Esophagus squamous epithelium (tissue), 5 donors: ENCODE data around the gene WWOX. TPM values are rescaled to one million over a fixed set of nuclear protein-coding genes. Genes with fewer than 3 reads are reported as not detected.

Experiments
- DNase-seq: peaks from one replicate; lab custom pipeline; 2025; lab: John Stamatoyannopoulos, UW
- H3K27ac ChIP-seq, 4 donors: fragments of 200-600 bp; sonication (generic); one replicate each; pipeline ENCODE4 v1.5.1; 2016 to 2019; ENCODE audit warnings: mild to moderate bottlenecking in 1 of 4
- H3K27me3 ChIP-seq, 4 donors: fragments of 200-600 bp; sonication (generic); 1 replicate in 3 of 4; 2 replicates in 1 of 4; pipeline versions ENCODE4 v1.5.1 to v1.6.0; 2017 to 2021; ENCODE audit warnings: antibody characterized with exemption in 1 of 4
- H3K36me3 ChIP-seq, 3 donors: fragments of 200-600 bp; sonication (generic); one replicate each; pipeline ENCODE4 v1.5.1; 2016 to 2019
- H3K4me1 ChIP-seq, 3 donors: fragments of 200-600 bp; sonication (generic); one replicate each; pipeline ENCODE4 v1.5.1; 2017 to 2019
- H3K4me3 ChIP-seq, 4 donors: fragments of 200-600 bp; sonication (generic); 1 replicate in 3 of 4; 2 replicates in 1 of 4; pipeline ENCODE4 v1.5.1; 2016 to 2019; ENCODE audit warnings: mild to moderate bottlenecking in 2 of 4, moderate library complexity in 1 of 4
- H3K9me3 ChIP-seq, 3 donors: fragments of 200-600 bp; sonication (generic); one replicate each; pipeline ENCODE4 v1.5.1; 2016 to 2019
- POLR2A ChIP-seq, 4 donors: fragments of 450-650 bp; IDR thresholded peaks; one replicate each; pipeline ENCODE4 v1.6.1; 2017; ENCODE audit warnings: antibody characterized with exemption in 4 of 4, mild to moderate bottlenecking in 4 of 4, moderate library complexity in 3 of 4
- WGBS, 2 donors: methylation state at CpG; one replicate each; pipeline ENCODE4 v1.1.5; 2018; 5-methylcytosine and 5-hydroxymethylcytosine counted together
- intact Hi-C: fragments of 100-400 bp; cut with DNase I; formaldehyde crosslinking; loops from one replicate; pipeline ENCODE4 v1.15.0; 2022
- total RNA-seq, 4 donors: library from RNA; depleted of rRNA; stranded (reverse); fragments of >200 nt; gene quantifications; one replicate each; pipeline ENCODE4 v1.1.0, GENCODE V29; 2016
- TF ChIP-seq, protein P1 (sequence below), 6 experiments: fragments of 450-650 bp in 4 of 6; fragments of 200-600 bp in 2 of 6; sonication (generic) in 2 of 6; IDR thresholded peaks; one replicate each; pipeline ENCODE4 v1.5.1; 2016 to 2019; ENCODE audit warnings: antibody characterized with exemption in 6 of 6, mild to moderate bottlenecking in 4 of 6, moderate library complexity in 4 of 6
- donor health status: DM: yes; HTN: yes; CAD: no.

The WWOX gene
- total RNA-seq, 4 donors from 2014 or later, result 20.9 to 31.1 (median 27.5) TPM

- intact Hi-C loops, result no loop called here
- no peak for DNase-seq
- 46 to 61% methylated on average over 15 of the region's 15 CpGs for WGBS, 2 donors
- H3K27me3 ChIP-seq, result no peaks in the 10 kb centered on the region
- H3K9me3 ChIP-seq, result no peaks in the 10 kb centered on the region
- TF ChIP-seq POLR2A (IDR thresholded peaks at IDR 0.05), result no peak
- TF ChIP-seq, protein P1, sequence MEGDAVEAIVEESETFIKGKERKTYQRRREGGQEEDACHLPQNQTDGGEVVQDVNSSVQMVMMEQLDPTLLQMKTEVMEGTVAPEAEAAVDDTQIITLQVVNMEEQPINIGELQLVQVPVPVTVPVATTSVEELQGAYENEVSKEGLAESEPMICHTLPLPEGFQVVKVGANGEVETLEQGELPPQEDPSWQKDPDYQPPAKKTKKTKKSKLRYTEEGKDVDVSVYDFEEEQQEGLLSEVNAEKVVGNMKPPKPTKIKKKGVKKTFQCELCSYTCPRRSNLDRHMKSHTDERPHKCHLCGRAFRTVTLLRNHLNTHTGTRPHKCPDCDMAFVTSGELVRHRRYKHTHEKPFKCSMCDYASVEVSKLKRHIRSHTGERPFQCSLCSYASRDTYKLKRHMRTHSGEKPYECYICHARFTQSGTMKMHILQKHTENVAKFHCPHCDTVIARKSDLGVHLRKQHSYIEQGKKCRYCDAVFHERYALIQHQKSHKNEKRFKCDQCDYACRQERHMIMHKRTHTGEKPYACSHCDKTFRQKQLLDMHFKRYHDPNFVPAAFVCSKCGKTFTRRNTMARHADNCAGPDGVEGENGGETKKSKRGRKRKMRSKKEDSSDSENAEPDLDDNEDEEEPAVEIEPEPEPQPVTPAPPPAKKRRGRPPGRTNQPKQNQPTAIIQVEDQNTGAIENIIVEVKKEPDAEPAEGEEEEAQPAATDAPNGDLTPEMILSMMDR (IDR thresholded peaks at IDR 0.05), result no peak
- no peak overlapping the region for H3K27ac ChIP-seq
- no peak overlapping the region for H3K4me3 ChIP-seq
- no peaks in the 10 kb centered on the region for H3K36me3 ChIP-seq
- H3K4me1 ChIP-seq, result peaks cover 0 to 17% (median 0%) of the 10 kb centered on the region in 3 donors
These were observed 858.1 kb downstream of the WWOX start for GRCh38 chr16:78957317-78958100.

- Histone ChIP-seq H3K36me3 (no peaks in the 10 kb centered on the region), H3K9me3 (no peaks in the 10 kb centered on the region), H3K27ac (no peak overlapping the region), H3K27me3 (no peaks in the 10 kb centered on the region), H3K4me3 (no peak overlapping the region), H3K4me1 (peaks cover 0 to 9% (median 0%) of the 10 kb centered on the region in 3 donors)
- DNase-seq, result no peak
- TF ChIP-seq POLR2A (IDR thresholded peaks at IDR 0.05), result no peak
- TF ChIP-seq, protein P1 (IDR thresholded peaks at IDR 0.05), result no peak
- WGBS, 2 donors, result 64 to 68% methylated on average over 2 of the region's 2 CpGs
- intact Hi-C loops, result no loop called here
These were observed 862.0 kb downstream of the WWOX start for GRCh38 chr16:78961464-78961863.

- Histone ChIP-seq H3K27me3 (no peaks in the 10 kb centered on the region), H3K27ac (no peak overlapping the region), H3K4me3 (no peak overlapping the region), H3K9me3 (no peaks in the 10 kb centered on the region), H3K36me3 (no peaks in the 10 kb centered on the region), H3K4me1 (peaks cover 0 to 5% (median 0%) of the 10 kb centered on the region in 3 donors)
- intact Hi-C loops, result no loop called here
- WGBS, 2 donors, result 61 to 64% methylated on average over 2 of the region's 2 CpGs
- DNase-seq, result no peak
- TF ChIP-seq, protein P1 (IDR thresholded peaks at IDR 0.05), result no peak
- no peak for TF ChIP-seq POLR2A (IDR thresholded peaks at IDR 0.05)
These were observed 863.0 kb downstream of the WWOX start for GRCh38 chr16:78962457-78962929.

- intact Hi-C loops, result no loop called here
- DNase-seq, result no peak
- Histone ChIP-seq H3K4me3 (no peak overlapping the region), H3K36me3 (no peaks in the 10 kb centered on the region), H3K9me3 (no peaks in the 10 kb centered on the region), H3K4me1 (no peaks in the 10 kb centered on the region), H3K27me3 (no peaks in the 10 kb centered on the region), H3K27ac (no peak overlapping the region)
- TF ChIP-seq, protein P1 (IDR thresholded peaks at IDR 0.05), result no peak
- TF ChIP-seq POLR2A (IDR thresholded peaks at IDR 0.05), result no peak
- WGBS, 2 donors, result 73 to 100% methylated on average over 1 to 14 of the region's 20 CpGs
These were observed 868.5 kb downstream of the WWOX start for GRCh38 chr16:78967948-78968347.

- TF ChIP-seq, protein P1 (IDR thresholded peaks at IDR 0.05), result no peak
- no peak for TF ChIP-seq POLR2A (IDR thresholded peaks at IDR 0.05)
- Histone ChIP-seq H3K36me3 (no peaks in the 10 kb centered on the region), H3K27me3 (no peaks in the 10 kb centered on the region), H3K4me3 (no peak overlapping the region), H3K27ac (no peak overlapping the region), H3K9me3 (no peaks in the 10 kb centered on the region), H3K4me1 (no peaks in the 10 kb centered on the region)
- intact Hi-C loops, result no loop called here
- no peak for DNase-seq
- WGBS, 2 donors, result 39 to 51% methylated on average over 3 of the region's 3 CpGs
These were observed 870.3 kb downstream of the WWOX start for GRCh38 chr16:78969721-78970120.
